ENCODE data around the gene SPACA5B.

DNA sequence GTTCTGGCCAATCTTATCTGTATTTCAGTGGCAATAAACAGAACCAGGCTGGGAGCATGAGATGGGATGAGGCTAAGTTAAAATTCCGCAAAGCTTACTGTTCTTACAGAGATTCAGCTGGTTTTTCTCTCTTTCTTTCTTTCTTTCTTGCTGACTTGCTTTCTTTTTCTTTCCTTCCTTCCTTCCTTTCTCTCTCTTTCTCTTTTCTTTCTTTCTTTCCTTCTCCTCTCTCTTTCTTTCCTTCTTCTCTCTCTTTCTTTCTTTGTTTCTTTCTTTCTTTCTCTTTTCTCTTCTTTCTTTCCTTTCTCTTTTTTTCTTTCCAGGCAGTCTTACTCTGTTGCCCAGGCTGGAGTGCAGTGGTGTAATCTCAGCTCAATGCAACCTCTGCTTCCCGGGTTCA is 24.4 kb downstream of the SPACA5B start:
- TF ChIP-seq, protein P1, sequence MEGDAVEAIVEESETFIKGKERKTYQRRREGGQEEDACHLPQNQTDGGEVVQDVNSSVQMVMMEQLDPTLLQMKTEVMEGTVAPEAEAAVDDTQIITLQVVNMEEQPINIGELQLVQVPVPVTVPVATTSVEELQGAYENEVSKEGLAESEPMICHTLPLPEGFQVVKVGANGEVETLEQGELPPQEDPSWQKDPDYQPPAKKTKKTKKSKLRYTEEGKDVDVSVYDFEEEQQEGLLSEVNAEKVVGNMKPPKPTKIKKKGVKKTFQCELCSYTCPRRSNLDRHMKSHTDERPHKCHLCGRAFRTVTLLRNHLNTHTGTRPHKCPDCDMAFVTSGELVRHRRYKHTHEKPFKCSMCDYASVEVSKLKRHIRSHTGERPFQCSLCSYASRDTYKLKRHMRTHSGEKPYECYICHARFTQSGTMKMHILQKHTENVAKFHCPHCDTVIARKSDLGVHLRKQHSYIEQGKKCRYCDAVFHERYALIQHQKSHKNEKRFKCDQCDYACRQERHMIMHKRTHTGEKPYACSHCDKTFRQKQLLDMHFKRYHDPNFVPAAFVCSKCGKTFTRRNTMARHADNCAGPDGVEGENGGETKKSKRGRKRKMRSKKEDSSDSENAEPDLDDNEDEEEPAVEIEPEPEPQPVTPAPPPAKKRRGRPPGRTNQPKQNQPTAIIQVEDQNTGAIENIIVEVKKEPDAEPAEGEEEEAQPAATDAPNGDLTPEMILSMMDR (IDR thresholded peaks at IDR 0.05; ENCODE audit: low read depth, low read length, poor library complexity, severe bottlenecking): no peak
- TF ChIP-seq EZH2phosphoT487 (IDR thresholded peaks at IDR 0.05; ENCODE audit: borderline replicate concordance, low read length): no peak

Measured in DOHH2 (cell line).